Measurements from ENCODE around the gene RPL22. TPM values are rescaled to one million over a fixed set of nuclear protein-coding genes. Genes with fewer than 3 reads are reported as not detected.

RPL22 gene
- total and polyA plus RNA-seq, 2 of the 13 experiments (the other 11 are each of a cell fraction or from before 2014, with no cell fraction given), result 214 to 545 TPM

- TF ChIP-seq ARID5B (CRISPR knock-in tag; IDR thresholded peaks at IDR 0.05), result peak; percentile 58; the same call in 1 of the 2 replicates
- TF ChIP-seq ZBED4 (CRISPR knock-in tag; IDR thresholded peaks at IDR 0.05; ENCODE audit: borderline replicate concordance), result 0 out of 2 replicates have a peak, but pooled peaks have one; percentile 75
- TF ChIP-seq ZNF282 (IDR thresholded peaks at IDR 0.05; ENCODE audit: partially characterized antibody), result no peak
- TF ChIP-seq ZSCAN22 (CRISPR knock-in tag; IDR thresholded peaks at IDR 0.05), result no peak
- no peak for TF ChIP-seq CENPBD1 (CRISPR knock-in tag; IDR thresholded peaks at IDR 0.05; ENCODE audit: borderline replicate concordance, low read depth)
- no peak for TF ChIP-seq FOXP1 (IDR thresholded peaks at IDR 0.05)
- no peak for TF ChIP-seq FOXP1 (CRISPR knock-in tag; IDR thresholded peaks at IDR 0.05)
- TF ChIP-seq CBFB (CRISPR knock-in tag; IDR thresholded peaks at IDR 0.05), result no peak
- TF ChIP-seq SOX13 (IDR thresholded peaks at IDR 0.05), result no peak
- peak in 1 of 2 experiments; percentile 45; a peak in 2 of 4 replicates for TF ChIP-seq SOX13 (CRISPR knock-in tag; conservative IDR thresholded peaks at IDR 0.05 in 1 of 2, IDR thresholded peaks at IDR 0.05 in 1 of 2)
- no peak for TF ChIP-seq ZNF10 (CRISPR knock-in tag; IDR thresholded peaks at IDR 0.05; ENCODE audit: borderline replicate concordance, low read depth)
- TF ChIP-seq, protein P1, sequence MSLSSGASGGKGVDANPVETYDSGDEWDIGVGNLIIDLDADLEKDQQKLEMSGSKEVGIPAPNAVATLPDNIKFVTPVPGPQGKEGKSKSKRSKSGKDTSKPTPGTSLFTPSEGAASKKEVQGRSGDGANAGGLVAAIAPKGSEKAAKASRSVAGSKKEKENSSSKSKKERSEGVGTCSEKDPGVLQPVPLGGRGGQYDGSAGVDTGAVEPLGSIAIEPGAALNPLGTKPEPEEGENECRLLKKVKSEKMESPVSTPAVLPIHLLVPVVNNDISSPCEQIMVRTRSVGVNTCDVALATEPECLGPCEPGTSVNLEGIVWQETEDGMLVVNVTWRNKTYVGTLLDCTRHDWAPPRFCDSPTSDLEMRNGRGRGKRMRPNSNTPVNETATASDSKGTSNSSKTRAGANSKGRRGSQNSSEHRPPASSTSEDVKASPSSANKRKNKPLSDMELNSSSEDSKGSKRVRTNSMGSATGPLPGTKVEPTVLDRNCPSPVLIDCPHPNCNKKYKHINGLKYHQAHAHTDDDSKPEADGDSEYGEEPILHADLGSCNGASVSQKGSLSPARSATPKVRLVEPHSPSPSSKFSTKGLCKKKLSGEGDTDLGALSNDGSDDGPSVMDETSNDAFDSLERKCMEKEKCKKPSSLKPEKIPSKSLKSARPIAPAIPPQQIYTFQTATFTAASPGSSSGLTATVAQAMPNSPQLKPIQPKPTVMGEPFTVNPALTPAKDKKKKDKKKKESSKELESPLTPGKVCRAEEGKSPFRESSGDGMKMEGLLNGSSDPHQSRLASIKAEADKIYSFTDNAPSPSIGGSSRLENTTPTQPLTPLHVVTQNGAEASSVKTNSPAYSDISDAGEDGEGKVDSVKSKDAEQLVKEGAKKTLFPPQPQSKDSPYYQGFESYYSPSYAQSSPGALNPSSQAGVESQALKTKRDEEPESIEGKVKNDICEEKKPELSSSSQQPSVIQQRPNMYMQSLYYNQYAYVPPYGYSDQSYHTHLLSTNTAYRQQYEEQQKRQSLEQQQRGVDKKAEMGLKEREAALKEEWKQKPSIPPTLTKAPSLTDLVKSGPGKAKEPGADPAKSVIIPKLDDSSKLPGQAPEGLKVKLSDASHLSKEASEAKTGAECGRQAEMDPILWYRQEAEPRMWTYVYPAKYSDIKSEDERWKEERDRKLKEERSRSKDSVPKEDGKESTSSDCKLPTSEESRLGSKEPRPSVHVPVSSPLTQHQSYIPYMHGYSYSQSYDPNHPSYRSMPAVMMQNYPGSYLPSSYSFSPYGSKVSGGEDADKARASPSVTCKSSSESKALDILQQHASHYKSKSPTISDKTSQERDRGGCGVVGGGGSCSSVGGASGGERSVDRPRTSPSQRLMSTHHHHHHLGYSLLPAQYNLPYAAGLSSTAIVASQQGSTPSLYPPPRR (CRISPR knock-in tag; IDR thresholded peaks at IDR 0.05; ENCODE audit: borderline replicate concordance), result peak; percentile 39
- TF ChIP-seq TFAP4 (IDR thresholded peaks at IDR 0.05; ENCODE audit: borderline replicate concordance, low read depth), result 0 out of 2 replicates have a peak, but pooled peaks have one; percentile 38
- no peak for TF ChIP-seq NCOA5 (CRISPR knock-in tag; IDR thresholded peaks at IDR 0.05)
- peak; percentile 73; the same call in 1 of the 2 replicates for TF ChIP-seq CHCHD3 (CRISPR knock-in tag; IDR thresholded peaks at IDR 0.05)
Measured at GRCh38 chr1:6205849-6206519, 6.6 kb upstream of the RPL22 start, which contains the start of gene RNF207 (continued).
